A549 (cell line): ENCODE data around the gene TECR. TPM values are rescaled to one million over a fixed set of nuclear protein-coding genes. Genes with fewer than 3 reads are reported as not detected.

Experiments used
- ATAC-seq, 2 experiments: fragments of 200-7000 bp in 1 of 2; fragments of >200 bp in 1 of 2; cut with Nextera tagmentation in 1 of 2; cut with Tn5 transposase in 1 of 2; 3 replicates each; pipeline versions ENCODE4 v1.8.0 to v1.9.1; 2018 to 2020; ENCODE audit warnings: mild to moderate bottlenecking in 1 of 2, moderate library complexity in 1 of 2
- CTCF ChIA-PET: fragments of 300-600 bp; sonication (Branson Sonifier 250); formaldehyde crosslinking; extraction: SDS; loops from one replicate; lab custom pipeline; 2021; ENCODE audit warnings: antibody characterized with exemption, inconsistent platforms; lab: Yijun Ruan, JAX
- POLR2A ChIA-PET: fragments of 350-600 bp; formaldehyde crosslinking; extraction: SDS; loops from one replicate; lab custom pipeline; 2021; ENCODE audit warnings: antibody characterized with exemption, inconsistent platforms; lab: Yijun Ruan, JAX
- DNase-seq, 2 experiments: peaks; one replicate each; pipeline versions ENCODE4 v3.0.0 to v3.0.0-alpha.2; 2011 to 2016; ENCODE audit warnings: low read depth in 1 of 2, low spot score in 1 of 2
- FAIRE-seq: peaks from 2 replicates; lab custom pipeline; 2011; peaks lifted over from hg19 to GRCh38; lab: Jason Lieb, UNC
- H3K27ac ChIP-seq, 2 experiments: fragments of >200 bp; sonication (Bioruptor Twin); formaldehyde crosslinking; 3 replicates each; pipeline ENCODE4 v1.5.1; 2016 to 2017
- H3K4me1 ChIP-seq: fragments of >200 bp; sonication (Bioruptor Twin); formaldehyde crosslinking; 3 replicates; pipeline ENCODE4 v1.6.1; 2016
- H3K4me2 ChIP-seq: fragments of >200 bp; sonication (Bioruptor Twin); formaldehyde crosslinking; 3 replicates; pipeline ENCODE4 v1.6.1; 2016
- H3K4me3 ChIP-seq: fragments of >200 bp; sonication (Bioruptor Twin); formaldehyde crosslinking; 3 replicates; pipeline ENCODE4 v1.5.1; 2016
- H3K9me3 ChIP-seq: fragments of >200 bp; sonication (Bioruptor Twin); formaldehyde crosslinking; 3 replicates; pipeline ENCODE4 v1.6.1; 2016
- CBX2 ChIP-seq: fragments of 200-600 bp; sonication (generic); IDR thresholded peaks from 2 replicates; pipeline ENCODE4 v1.6.1; 2016; ENCODE audit warnings: low read depth, mild to moderate bottlenecking, borderline replicate concordance
- EHMT2 ChIP-seq: fragments of 200-600 bp; sonication (generic); IDR thresholded peaks from 2 replicates; pipeline ENCODE4 v1.6.1; 2016; ENCODE audit warnings: antibody characterized with exemption, low read depth, mild to moderate bottlenecking, moderate library complexity
- GATA3 ChIP-seq: IDR thresholded peaks from 2 replicates; pipeline ENCODE4 v1.6.1; 2012; ENCODE audit warnings: borderline replicate concordance
- HEYL ChIP-seq: fragments of 250-450 bp; sonication (Bioruptor Pico); IDR thresholded peaks from 2 replicates; pipeline ENCODE4 v1.8.0; 2021; ENCODE audit warnings: mild to moderate bottlenecking, moderate library complexity
- HOXB13 ChIP-seq: fragments of 250-450 bp; sonication (Bioruptor Pico); IDR thresholded peaks from 2 replicates; pipeline ENCODE4 v1.5.0; 2020; ENCODE audit warnings: low read depth, mild to moderate bottlenecking, moderate library complexity
- MAZ ChIP-seq: fragments of 150-350 bp; IDR thresholded peaks from 2 replicates; pipeline ENCODE4 v1.6.1; 2014; ENCODE audit warnings: antibody characterized with exemption, low read depth, low read length, borderline replicate concordance
- PHF8 ChIP-seq: fragments of 200-600 bp; sonication (generic); IDR thresholded peaks from 2 replicates; pipeline ENCODE4 v1.6.1; 2016; ENCODE audit warnings: low read depth, mild to moderate bottlenecking, antibody characterized with exemption, moderate library complexity, borderline replicate concordance
- RAD21 ChIP-seq, 2 experiments: fragments of >200 bp in 1 of 2; sonication (Bioruptor Twin) in 1 of 2; formaldehyde crosslinking in 1 of 2; IDR thresholded peaks in 1 of 2; conservative IDR thresholded peaks in 1 of 2; 2 replicates in 1 of 2; 3 replicates in 1 of 2; pipeline ENCODE4 v1.6.1; 2012 to 2018; ENCODE audit warnings: inconsistent platforms in 1 of 2
- RFX5 ChIP-seq: fragments of 450-650 bp; IDR thresholded peaks from 2 replicates; pipeline ENCODE4 v1.7.1; 2014; ENCODE audit warnings: antibody characterized with exemption, mild to moderate bottlenecking, moderate library complexity
- RNF2 ChIP-seq: fragments of 200-600 bp; sonication (generic); IDR thresholded peaks from 2 replicates; pipeline ENCODE4 v1.6.1; 2016; ENCODE audit warnings: low read depth, mild to moderate bottlenecking, antibody characterized with exemption, moderate library complexity, borderline replicate concordance
- TFCP2L1 ChIP-seq: fragments of 250-450 bp; sonication (Bioruptor Pico); IDR thresholded peaks from 2 replicates; pipeline ENCODE4 v1.5.0; 2021; ENCODE audit warnings: mild to moderate bottlenecking
- ZC3H11A ChIP-seq: fragments of 450-650 bp; IDR thresholded peaks from 2 replicates; pipeline ENCODE4 v1.6.1; 2014; ENCODE audit warnings: antibody characterized with exemption, mild to moderate bottlenecking
- WGBS: methylation state at CpG from one replicate; pipeline ENCODE4 v1.1.6; 2017; ENCODE audit errors: missing lambda C conversion rate; 5-methylcytosine and 5-hydroxymethylcytosine counted together
- polyA plus RNA-seq, 4 experiments: library from polyadenylated mRNA; depleted of rRNA in 3 of 4; stranded (reverse); fragments of >200 nt; fragmentation: RNase III in 1 of 4; extraction: RNeasy Plus Mini Kit Qiagen cat#74134 plus additional on column Dnase treatment in 1 of 4; gene quantifications; 2 replicates in 3 of 4; 3 replicates in 1 of 4; pipeline ENCODE4 v1.2.3, GENCODE V29; 2011 to 2017
- TF ChIP-seq, protein P1 (sequence below): fragments of >200 bp; sonication (Bioruptor Twin); formaldehyde crosslinking; IDR thresholded peaks from 3 replicates; pipeline ENCODE4 v1.5.1; 2016
- TF ChIP-seq, protein P2 (sequence below): fragments of >200 bp; sonication (Bioruptor Twin); formaldehyde crosslinking; IDR thresholded peaks from 3 replicates; pipeline ENCODE4 v1.6.1; 2016
- TF ChIP-seq, protein P3 (sequence below): fragments of 200-600 bp; sonication (generic); IDR thresholded peaks from 2 replicates; pipeline ENCODE4 v1.6.1; 2016; ENCODE audit warnings: antibody characterized with exemption, mild to moderate bottlenecking, moderate library complexity

The TECR gene
- polyA plus RNA-seq, 2 of the 4 experiments (the other 2 are of a cell fraction), result 87.7 to 139 TPM

DNA sequence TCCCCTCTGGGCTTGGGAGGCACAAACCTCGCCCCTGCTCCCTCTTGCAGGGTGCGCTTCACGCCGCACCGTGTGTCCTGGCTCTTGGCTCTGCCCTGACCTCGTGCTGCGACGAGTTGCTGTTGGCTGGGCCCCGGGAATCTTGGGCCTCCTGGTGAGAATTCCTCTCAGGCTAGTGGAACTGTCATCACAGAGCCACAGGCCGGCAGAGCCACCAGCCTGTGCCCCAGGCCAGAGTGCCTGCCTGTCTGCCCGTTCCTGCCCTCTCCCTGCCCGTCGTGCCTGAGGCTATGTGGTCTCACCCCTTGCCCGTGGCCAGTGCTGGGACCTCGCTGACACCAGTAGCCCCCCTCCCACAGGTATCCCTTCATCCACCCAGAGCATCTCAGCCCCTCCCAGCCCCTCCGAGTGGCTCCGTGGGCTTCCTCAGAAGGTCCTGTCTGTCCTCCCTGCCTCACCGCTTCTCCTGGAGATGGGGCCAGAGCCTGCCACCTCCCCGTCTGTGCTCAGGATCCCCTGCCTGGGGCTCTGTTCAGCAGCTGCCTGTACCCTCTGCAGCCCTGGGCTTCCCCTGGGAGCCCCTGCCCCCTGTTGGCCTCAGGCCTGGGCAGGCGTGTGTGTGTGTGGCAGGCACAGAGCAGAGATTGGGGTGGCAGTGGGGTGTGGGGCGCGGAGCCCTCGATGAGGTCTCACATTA lies 29.1 kb downstream of the TECR start:
- Histone ChIP-seq H3K4me1 (no peaks in the 10 kb centered on the region), H3K9me3 (no peaks in the 10 kb centered on the region), H3K27ac (0 out of 6 replicates have a peak overlapping the region, but pooled peaks of 1 of the 2 experiments have one; percentile 28), H3K4me3 (no peak overlapping the region), H3K4me2 (no peak overlapping the region)
- ATAC-seq (no peak), DNase-seq (no peak), FAIRE-seq (no peak)
- WGBS, result 90% methylated on average over 11 of the region's 23 CpGs
- TF ChIP-seq HEYL (no peak), MAZ (no peak), ZC3H11A (no peak), RFX5 (no peak), HOXB13 (CRISPR knock-in tag) (no peak), RNF2 (no peak), GATA3 (no peak), TFCP2L1 (no peak), RAD21 (conservative IDR thresholded peaks at IDR 0.05 in 1 of 2, IDR thresholded peaks at IDR 0.05 in 1 of 2) (no peak), EHMT2 (no peak)
- TF ChIP-seq, protein P1, sequence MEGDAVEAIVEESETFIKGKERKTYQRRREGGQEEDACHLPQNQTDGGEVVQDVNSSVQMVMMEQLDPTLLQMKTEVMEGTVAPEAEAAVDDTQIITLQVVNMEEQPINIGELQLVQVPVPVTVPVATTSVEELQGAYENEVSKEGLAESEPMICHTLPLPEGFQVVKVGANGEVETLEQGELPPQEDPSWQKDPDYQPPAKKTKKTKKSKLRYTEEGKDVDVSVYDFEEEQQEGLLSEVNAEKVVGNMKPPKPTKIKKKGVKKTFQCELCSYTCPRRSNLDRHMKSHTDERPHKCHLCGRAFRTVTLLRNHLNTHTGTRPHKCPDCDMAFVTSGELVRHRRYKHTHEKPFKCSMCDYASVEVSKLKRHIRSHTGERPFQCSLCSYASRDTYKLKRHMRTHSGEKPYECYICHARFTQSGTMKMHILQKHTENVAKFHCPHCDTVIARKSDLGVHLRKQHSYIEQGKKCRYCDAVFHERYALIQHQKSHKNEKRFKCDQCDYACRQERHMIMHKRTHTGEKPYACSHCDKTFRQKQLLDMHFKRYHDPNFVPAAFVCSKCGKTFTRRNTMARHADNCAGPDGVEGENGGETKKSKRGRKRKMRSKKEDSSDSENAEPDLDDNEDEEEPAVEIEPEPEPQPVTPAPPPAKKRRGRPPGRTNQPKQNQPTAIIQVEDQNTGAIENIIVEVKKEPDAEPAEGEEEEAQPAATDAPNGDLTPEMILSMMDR, result no peak
- TF ChIP-seq, protein P2, sequence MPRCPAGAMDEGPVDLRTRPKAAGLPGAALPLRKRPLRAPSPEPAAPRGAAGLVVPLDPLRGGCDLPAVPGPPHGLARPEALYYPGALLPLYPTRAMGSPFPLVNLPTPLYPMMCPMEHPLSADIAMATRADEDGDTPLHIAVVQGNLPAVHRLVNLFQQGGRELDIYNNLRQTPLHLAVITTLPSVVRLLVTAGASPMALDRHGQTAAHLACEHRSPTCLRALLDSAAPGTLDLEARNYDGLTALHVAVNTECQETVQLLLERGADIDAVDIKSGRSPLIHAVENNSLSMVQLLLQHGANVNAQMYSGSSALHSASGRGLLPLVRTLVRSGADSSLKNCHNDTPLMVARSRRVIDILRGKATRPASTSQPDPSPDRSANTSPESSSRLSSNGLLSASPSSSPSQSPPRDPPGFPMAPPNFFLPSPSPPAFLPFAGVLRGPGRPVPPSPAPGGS, result no peak
- CTCF ChIA-PET, result no interaction called here
- POLR2A ChIA-PET, result interaction anchor here (0.5 kb wide), 1 partner anchor 20 kb away, joined by 4 read pairs; no protein-coding TSS in a partner anchor

DNA sequence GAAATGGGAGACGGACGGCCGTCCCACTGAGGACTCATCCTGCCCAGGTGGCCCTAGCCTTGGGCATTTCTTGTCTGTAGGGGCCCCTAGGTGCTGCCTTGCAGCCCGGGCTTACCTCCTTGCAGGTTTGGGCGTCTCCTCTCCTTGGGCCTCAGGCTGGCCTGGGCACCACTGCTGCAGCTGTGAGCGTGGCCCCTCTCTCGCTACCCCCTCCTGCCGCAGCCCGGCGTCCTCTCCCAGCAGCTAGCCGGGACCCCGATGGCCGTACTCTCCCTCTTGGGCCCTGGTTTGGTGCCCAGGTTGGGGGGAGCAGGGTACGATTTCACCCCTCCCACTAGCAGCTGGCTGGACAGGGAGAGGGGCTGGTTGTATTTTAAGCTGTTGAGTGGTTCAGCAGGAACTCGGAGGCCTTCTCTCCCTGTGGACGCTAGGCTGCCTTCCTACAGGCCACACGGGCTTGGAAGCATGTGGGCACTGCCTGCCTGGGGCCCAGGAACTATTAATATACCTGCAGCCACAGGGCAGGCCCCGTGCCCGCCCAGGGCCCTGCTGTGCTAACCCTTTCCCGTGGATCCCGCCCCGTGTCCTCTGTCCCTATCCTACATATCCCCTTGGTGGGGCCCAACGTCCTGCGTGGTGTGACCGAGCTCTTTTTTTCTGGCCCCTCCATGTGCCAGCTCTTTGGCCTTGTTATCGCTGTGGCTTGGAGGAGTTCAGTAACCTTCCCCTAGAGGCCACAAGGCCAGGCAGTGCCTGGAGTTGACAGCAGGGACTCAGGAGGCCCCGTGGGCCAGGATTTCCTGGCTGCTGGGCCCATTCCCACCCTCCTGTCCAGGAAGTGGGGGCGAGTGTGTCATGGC lies 30.8 kb downstream of the TECR start:
- CTCF ChIA-PET, result interaction anchor here (1.3 to 1.6 kb wide), 2 partner anchors 12 to 54 kb away, joined by 3 to 7 read pairs; partner anchors contain the start of gene NDUFB7

More for the DNA sequence above, 30.8 kb downstream of the TECR start:
- TF ChIP-seq CBX2 (no peak), PHF8 (no peak), GATA3 (no peak), HEYL (no peak)
- TF ChIP-seq, protein P3, sequence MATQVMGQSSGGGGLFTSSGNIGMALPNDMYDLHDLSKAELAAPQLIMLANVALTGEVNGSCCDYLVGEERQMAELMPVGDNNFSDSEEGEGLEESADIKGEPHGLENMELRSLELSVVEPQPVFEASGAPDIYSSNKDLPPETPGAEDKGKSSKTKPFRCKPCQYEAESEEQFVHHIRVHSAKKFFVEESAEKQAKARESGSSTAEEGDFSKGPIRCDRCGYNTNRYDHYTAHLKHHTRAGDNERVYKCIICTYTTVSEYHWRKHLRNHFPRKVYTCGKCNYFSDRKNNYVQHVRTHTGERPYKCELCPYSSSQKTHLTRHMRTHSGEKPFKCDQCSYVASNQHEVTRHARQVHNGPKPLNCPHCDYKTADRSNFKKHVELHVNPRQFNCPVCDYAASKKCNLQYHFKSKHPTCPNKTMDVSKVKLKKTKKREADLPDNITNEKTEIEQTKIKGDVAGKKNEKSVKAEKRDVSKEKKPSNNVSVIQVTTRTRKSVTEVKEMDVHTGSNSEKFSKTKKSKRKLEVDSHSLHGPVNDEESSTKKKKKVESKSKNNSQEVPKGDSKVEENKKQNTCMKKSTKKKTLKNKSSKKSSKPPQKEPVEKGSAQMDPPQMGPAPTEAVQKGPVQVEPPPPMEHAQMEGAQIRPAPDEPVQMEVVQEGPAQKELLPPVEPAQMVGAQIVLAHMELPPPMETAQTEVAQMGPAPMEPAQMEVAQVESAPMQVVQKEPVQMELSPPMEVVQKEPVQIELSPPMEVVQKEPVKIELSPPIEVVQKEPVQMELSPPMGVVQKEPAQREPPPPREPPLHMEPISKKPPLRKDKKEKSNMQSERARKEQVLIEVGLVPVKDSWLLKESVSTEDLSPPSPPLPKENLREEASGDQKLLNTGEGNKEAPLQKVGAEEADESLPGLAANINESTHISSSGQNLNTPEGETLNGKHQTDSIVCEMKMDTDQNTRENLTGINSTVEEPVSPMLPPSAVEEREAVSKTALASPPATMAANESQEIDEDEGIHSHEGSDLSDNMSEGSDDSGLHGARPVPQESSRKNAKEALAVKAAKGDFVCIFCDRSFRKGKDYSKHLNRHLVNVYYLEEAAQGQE, result no peak
- Histone ChIP-seq H3K4me1 (no peaks in the 10 kb centered on the region), H3K9me3 (no peaks in the 10 kb centered on the region), H3K27ac (0 out of 6 replicates have a peak overlapping the region, but pooled peaks of 1 of the 2 experiments have one; percentile 26), H3K4me2 (no peak overlapping the region), H3K4me3 (no peak overlapping the region)
- DNase-seq, result no peak
- ATAC-seq, result no peak
- FAIRE-seq, result no peak
- 91% methylated on average over 22 of the region's 28 CpGs for WGBS
- POLR2A ChIA-PET, result no interaction called here
